ENCODE results near the gene TIPARP.

TIPARP gene

DNA sequence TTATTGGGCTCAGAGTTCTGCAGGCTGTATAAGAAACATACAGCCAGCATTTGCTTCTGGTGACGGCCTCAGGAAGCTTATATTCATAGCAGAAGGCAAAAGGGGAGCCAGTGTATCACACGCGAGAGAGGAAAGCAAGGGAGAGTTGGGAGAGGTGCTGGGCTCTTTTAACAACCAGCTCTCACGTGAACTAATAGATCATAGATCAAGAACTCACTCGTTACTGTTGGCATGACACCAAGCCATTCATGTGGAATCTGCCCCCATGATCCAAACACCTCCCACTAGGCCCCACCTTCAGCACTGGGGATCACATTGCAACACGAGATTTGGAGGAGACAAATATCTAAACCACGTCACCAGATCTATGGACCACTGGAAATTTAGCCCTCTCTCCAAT lies 70.2 kb downstream of the TIPARP start:
- DNase-seq (ENCODE audit: low spot score), result no peak
- Histone ChIP-seq H3K27ac (no peak overlapping the region), H3K4me3 (no peak overlapping the region)
- TF ChIP-seq, protein P1, sequence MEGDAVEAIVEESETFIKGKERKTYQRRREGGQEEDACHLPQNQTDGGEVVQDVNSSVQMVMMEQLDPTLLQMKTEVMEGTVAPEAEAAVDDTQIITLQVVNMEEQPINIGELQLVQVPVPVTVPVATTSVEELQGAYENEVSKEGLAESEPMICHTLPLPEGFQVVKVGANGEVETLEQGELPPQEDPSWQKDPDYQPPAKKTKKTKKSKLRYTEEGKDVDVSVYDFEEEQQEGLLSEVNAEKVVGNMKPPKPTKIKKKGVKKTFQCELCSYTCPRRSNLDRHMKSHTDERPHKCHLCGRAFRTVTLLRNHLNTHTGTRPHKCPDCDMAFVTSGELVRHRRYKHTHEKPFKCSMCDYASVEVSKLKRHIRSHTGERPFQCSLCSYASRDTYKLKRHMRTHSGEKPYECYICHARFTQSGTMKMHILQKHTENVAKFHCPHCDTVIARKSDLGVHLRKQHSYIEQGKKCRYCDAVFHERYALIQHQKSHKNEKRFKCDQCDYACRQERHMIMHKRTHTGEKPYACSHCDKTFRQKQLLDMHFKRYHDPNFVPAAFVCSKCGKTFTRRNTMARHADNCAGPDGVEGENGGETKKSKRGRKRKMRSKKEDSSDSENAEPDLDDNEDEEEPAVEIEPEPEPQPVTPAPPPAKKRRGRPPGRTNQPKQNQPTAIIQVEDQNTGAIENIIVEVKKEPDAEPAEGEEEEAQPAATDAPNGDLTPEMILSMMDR (IDR thresholded peaks at IDR 0.05), result no peak

DNA sequence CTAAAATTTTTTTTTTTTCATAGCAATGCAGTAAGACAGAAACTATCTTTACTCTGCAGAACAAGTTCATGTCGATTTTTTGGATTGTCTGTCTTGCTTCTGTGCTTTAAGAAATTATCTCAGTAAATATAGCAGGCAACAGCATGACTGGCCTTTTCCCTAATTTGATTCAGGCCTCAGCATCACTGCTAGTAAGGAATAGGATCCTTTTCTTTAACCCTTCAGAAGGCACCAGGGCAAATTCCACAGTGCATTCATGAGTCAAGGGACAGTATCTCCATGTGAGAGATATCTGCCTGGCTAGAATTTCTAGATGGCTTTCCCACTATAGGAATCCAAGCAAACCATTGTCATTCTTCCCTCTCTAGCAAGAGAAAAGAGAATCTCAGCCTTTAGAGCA lies 71.4 kb downstream of the TIPARP start:
- Histone ChIP-seq H3K4me3 (no peak overlapping the region), H3K27ac (no peak overlapping the region)
- DNase-seq (ENCODE audit: low spot score), result no peak
- TF ChIP-seq, protein P1 (IDR thresholded peaks at IDR 0.05), result no peak

DNA sequence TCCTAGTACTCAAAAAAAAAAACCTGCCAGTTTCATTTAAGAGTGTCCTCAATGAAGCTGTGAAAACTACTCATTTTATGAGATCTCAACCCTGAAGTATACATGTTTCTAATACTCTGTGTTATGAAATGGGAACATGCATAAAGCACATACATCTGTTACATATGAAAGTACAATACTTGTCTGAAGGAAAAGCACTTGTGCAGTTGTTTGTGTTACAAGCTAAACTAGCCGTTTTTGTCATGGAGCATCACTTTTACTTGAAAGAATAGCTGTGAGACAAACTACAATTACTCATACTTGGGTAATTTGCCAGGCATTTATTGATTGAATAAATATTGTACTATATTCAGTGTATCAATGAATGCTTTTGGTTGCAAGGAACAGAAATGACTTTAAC lies 72.7 kb downstream of the TIPARP start:
- Histone ChIP-seq H3K27ac (no peak overlapping the region), H3K4me3 (no peak overlapping the region)
- no peak for DNase-seq (ENCODE audit: low spot score)
- TF ChIP-seq, protein P1 (IDR thresholded peaks at IDR 0.05), result no peak

DNA sequence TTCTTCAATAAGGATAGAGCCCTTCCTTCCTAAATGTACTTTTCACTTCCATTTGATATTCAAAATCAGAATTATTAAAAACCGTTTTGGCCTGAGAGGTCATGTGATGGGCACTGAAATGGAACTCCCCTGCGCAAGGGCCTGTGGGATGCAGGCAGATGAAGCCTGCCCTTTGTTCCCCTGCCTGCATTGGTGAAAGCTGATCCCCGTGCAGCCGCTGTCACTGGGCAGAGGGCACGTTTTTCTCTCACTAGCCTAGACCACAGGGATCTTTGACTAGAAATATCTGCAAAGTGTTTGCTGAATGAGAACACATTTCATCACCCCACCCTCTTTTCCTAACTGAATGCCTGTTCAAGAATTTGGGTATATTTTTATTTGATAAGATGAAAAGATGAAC lies 74.9 kb downstream of the TIPARP start:
- TF ChIP-seq, protein P1 (IDR thresholded peaks at IDR 0.05), result no peak
- Histone ChIP-seq H3K27ac (no peak overlapping the region), H3K4me3 (no peak overlapping the region)
- DNase-seq (ENCODE audit: low spot score), result no peak

DNA sequence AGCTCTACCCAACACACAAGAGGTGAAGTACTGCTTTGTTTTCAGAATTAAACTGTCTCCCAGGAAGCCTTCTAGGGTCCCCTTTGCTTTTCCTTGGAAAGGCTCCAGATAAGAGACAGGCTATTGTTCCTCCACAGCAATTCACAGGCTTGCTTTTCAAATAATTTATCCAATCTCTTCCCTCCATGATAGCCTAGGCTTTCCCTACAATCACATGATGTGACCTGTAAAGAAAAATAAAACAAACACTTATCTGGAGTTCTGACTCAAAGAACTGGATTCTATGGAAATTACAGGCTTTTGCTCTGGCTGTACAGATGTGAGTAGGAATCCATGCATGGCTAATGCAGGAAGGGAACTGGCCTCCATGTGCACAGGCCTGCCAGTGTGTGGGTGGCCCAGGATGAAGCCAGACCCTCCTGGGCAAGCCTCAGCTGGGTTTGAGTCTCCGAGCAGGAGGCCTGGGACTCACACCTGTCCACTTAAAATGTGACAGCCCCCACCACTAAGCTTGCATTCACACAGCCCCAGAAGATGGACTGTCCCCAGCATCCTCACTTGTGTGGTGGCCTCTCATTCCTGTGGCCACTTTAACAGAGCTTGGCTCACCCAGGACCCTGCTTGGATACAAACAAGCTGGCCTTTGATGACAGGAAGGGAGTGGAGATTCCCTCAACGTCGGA lies 75.9 kb downstream of the TIPARP start:
- Histone ChIP-seq H3K4me3 (no peak overlapping the region), H3K27ac (no peak overlapping the region)
- TF ChIP-seq, protein P1 (IDR thresholded peaks at IDR 0.05), result no peak
- DNase-seq (ENCODE audit: low spot score), result no peak

DNA sequence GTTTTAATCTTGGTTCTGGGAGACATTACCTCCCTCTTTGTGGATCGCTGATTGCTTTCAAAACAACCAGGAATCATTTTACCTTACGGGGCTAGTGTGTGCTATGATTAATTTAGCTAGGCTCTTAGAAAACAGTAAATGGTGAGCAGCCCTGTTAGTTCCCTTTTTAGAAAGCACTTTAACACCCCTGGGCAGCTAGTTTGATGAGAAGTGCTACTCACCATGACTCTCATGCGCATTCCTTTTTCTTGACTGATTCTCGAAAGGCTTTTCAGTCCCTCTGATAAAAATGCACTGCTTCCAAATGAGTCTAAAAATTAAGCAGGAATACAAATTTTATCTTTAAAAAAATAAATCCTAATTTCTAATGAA lies 76.5 kb downstream of the TIPARP start:
- TF ChIP-seq, protein P1 (IDR thresholded peaks at IDR 0.05), result no peak
- H3K27ac ChIP-seq, result no peak overlapping the region
- DNase-seq (ENCODE audit: low spot score), result no peak
- H3K4me3 ChIP-seq, result no peak overlapping the region

DNA sequence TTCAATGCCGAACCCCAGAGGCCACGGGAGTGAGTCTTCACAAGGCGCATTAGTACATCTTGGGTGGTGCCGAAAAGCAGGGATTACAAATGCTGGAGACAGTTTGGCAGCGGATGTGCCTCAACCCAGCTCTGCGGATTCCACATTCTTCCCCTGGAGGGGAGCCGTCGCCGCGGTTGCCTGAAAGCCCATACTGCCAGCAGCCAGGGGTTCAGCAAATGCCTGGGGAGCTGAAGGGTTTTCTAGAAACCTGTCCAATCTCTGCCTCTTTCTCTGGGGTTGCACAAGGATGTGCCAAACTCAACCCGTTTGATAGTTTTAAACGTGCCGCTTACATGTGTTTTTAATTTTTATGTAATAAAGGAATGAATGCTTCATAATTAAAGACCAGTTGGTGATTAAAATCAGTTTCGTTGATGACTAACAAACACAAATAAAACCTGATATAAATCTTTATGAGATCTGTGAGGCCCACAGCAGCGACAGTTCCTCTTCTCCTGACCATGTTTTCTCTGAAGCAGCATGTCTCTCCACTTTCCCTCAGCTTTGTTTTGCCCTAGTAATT lies 77.2 kb downstream of the TIPARP start:
- no peak overlapping the region for H3K27ac ChIP-seq
- H3K4me3 ChIP-seq, result peak overlapping the region; percentile 3
- no peak for DNase-seq (ENCODE audit: low spot score)
- TF ChIP-seq, protein P1 (IDR thresholded peaks at IDR 0.05), result no peak
